HepG2 (cell line): ENCODE data around the gene GLYATL3. TPM values are rescaled to one million over a fixed set of nuclear protein-coding genes. Genes with fewer than 3 reads are reported as not detected.

Experiments used
- BRCA1 ChIP-seq: sonication (generic); formaldehyde crosslinking; IDR thresholded peaks from 2 replicates; pipeline ENCODE4 v1.4.0; 2020; ENCODE audit warnings: missing genetic modification reagents
- CHCHD3 ChIP-seq: sonication (generic); formaldehyde crosslinking; IDR thresholded peaks from 2 replicates; pipeline ENCODE4 v1.8.0; 2022; ENCODE audit warnings: mild to moderate bottlenecking, missing genetic modification reagents, moderate library complexity
- EEA1 ChIP-seq: sonication (generic); formaldehyde crosslinking; IDR thresholded peaks from 2 replicates; pipeline ENCODE4 v1.5.1; 2020; ENCODE audit warnings: mild to moderate bottlenecking, missing genetic modification reagents, borderline replicate concordance
- EZH2 ChIP-seq: conservative IDR thresholded peaks from 2 replicates; pipeline ENCODE4 v1.6.1; 2012; ENCODE audit warnings: mild to moderate bottlenecking, low read depth, low read length, moderate library complexity
- ONECUT2 ChIP-seq: sonication (generic); formaldehyde crosslinking; IDR thresholded peaks from 2 replicates; pipeline ENCODE4 v1.4.0; 2020; ENCODE audit warnings: missing genetic modification reagents
- RARA ChIP-seq: IDR thresholded peaks from 2 replicates; pipeline ENCODE4 v1.6.1; 2016; ENCODE audit warnings: missing genetic modification reagents, missing compliant biosample characterization
- REL ChIP-seq: sonication (generic); formaldehyde crosslinking; conservative IDR thresholded peaks from 2 replicates; pipeline ENCODE4 v1.8.0; 2022; ENCODE audit warnings: mild to moderate bottlenecking, missing genetic modification reagents, moderate library complexity
- SIX1 ChIP-seq: sonication (generic); formaldehyde crosslinking; IDR thresholded peaks from 2 replicates; pipeline ENCODE4 v1.4.0; 2020; ENCODE audit warnings: missing genetic modification reagents, borderline replicate concordance
- ZBTB7A ChIP-seq: sonication (generic); formaldehyde crosslinking; IDR thresholded peaks from 2 replicates; pipeline ENCODE4 v1.8.0; 2022; ENCODE audit warnings: mild to moderate bottlenecking, missing genetic modification reagents
- ZMAT3 ChIP-seq: sonication (generic); formaldehyde crosslinking; conservative IDR thresholded peaks from 2 replicates; pipeline ENCODE4 v1.7.0; 2021; ENCODE audit warnings: missing genetic modification reagents
- ZNF333 ChIP-seq: sonication (generic); formaldehyde crosslinking; IDR thresholded peaks from 2 replicates; pipeline ENCODE4 v1.4.0; 2020; ENCODE audit warnings: mild to moderate bottlenecking, missing genetic modification reagents, borderline replicate concordance
- ZNF430 ChIP-seq: sonication (generic); formaldehyde crosslinking; IDR thresholded peaks from 2 replicates; pipeline ENCODE4 v1.9.0; 2021; ENCODE audit warnings: mild to moderate bottlenecking, missing genetic modification reagents
- ZNF557 ChIP-seq: sonication (generic); formaldehyde crosslinking; IDR thresholded peaks from 2 replicates; pipeline ENCODE4 v1.4.0; 2020; ENCODE audit warnings: missing genetic modification reagents
- ZNF7 ChIP-seq: IDR thresholded peaks from 2 replicates; pipeline ENCODE4 v1.6.1; 2016; ENCODE audit warnings: missing biosample characterization, missing genetic modification reagents
- polyA plus RNA-seq, 8 experiments: library from polyadenylated mRNA; depleted of rRNA in 3 of 8; stranded (reverse) in 7 of 8; unstranded in 1 of 8; fragments of >200 nt; fragmentation: Illumina TruSeq in 4 of 8; extraction: Trizol in 4 of 8; gene quantifications; 2 replicates each; pipeline versions ENCODE4 v1.2.1 to v1.2.3, GENCODE V29; 2011 to 2016; ENCODE audit warnings: low read depth in 4 of 8, missing spikeins in 1 of 8, mixed read lengths in 1 of 8; ENCODE audit not compliant: insufficient read depth in 1 of 8
- total RNA-seq, 5 experiments: library from RNA; depleted of rRNA; stranded (reverse); fragments of >200 nt; fragmentation: Illumina TruSeq; extraction: Trizol; gene quantifications; 2 replicates each; pipeline ENCODE4 v1.2.3, GENCODE V29; 2016; ENCODE audit warnings: low read depth in 1 of 5
- TF ChIP-seq, protein P1 (sequence below), 2 experiments: sonication (generic) in 1 of 2; formaldehyde crosslinking in 1 of 2; IDR thresholded peaks; 2 replicates each; pipeline versions ENCODE4 v1.5.1 to v1.6.1; 2011 to 2020; ENCODE audit warnings: borderline replicate concordance in 1 of 2, low read depth in 1 of 2, low read length in 1 of 2, mild to moderate bottlenecking in 1 of 2, missing genetic modification reagents in 1 of 2, moderate library complexity in 1 of 2
- TF ChIP-seq, protein P2 (sequence below): IDR thresholded peaks from 2 replicates; pipeline ENCODE4 v1.6.1; 2018; ENCODE audit warnings: missing genetic modification reagents
- TF ChIP-seq, protein P3 (sequence below): sonication (generic); formaldehyde crosslinking; IDR thresholded peaks from 2 replicates; pipeline ENCODE4 v1.4.0; 2020; ENCODE audit warnings: low read depth, mild to moderate bottlenecking, missing genetic modification reagents
- TF ChIP-seq, protein P4 (sequence below): sonication (generic); formaldehyde crosslinking; IDR thresholded peaks from 2 replicates; pipeline ENCODE4 v1.4.0; 2020; ENCODE audit warnings: missing genetic modification reagents, mild to moderate bottlenecking, borderline replicate concordance
- TF ChIP-seq, protein P5 (sequence below): sonication (generic); formaldehyde crosslinking; IDR thresholded peaks from 2 replicates; pipeline ENCODE4 v1.8.1; 2023; ENCODE audit warnings: missing genetic modification reagents, inconsistent platforms, borderline replicate concordance

GLYATL3 gene
- total and polyA plus RNA-seq, 2 of the 13 experiments (the other 11 are each of a cell fraction or from before 2014, with no cell fraction given), result 0.05 TPM; not detected in 1

DNA sequence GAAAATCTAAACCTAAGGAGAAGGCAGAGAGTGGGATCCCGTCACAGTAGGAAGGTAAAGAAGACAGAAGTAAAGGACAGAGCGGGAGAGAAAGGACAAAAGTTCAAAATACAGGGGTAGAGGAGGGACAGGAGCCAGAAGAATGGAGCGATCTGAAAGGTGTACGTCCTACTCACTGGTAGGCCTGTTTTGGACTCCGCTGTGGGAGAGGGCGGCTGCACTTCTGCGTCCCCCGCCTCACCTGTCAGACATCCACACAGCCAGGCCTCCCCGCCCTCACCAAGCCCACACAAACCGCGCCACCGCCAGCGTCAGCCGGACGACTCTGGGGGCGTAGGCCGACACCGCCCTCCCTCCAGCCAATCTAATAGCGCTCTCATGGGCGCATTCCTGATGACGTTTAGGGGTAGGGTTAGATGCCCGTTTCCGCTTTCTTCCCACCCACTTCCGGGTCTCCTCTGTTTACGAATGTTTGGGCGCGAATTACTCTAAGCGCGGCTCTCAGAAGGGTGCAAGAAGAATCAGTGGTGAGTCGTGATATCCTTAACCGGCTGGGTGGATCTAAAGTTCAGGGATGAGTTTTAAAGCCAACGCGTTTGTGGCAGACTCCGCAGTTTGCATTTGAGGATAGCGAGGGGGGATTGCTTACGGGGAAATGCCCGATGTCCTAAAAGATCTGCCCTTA, 36.7 kb upstream of the GLYATL3 start, which contains the start of the genes CENPQ and MMUT (continued):
- TF ChIP-seq EEA1 (0 out of 2 replicates have a peak, but pooled peaks have one; percentile 67), ZNF430 (CRISPR knock-in tag) (peak; percentile 85), SIX1 (CRISPR knock-in tag) (peak; percentile 47; the same call in 1 of the 2 replicates), ONECUT2 (CRISPR knock-in tag) (no peak), REL (CRISPR knock-in tag) (no peak), BRCA1 (CRISPR knock-in tag) (peak; percentile 87; the same call in 1 of the 2 replicates), RARA (CRISPR knock-in tag) (0 out of 2 replicates have a peak, but pooled peaks have one; percentile 7), ZNF333 (CRISPR knock-in tag) (0 out of 2 replicates have a peak, but pooled peaks have one; percentile 61), ZNF7 (CRISPR knock-in tag) (no peak; the same call in 1 of the 2 replicates), ZBTB7A (no peak), EZH2 (no peak), ZMAT3 (peak; percentile 52; the same call in 1 of the 2 replicates), CHCHD3 (CRISPR knock-in tag) (no peak), ZNF557 (CRISPR knock-in tag) (0 out of 2 replicates have a peak, but pooled peaks have one; percentile 31)
- TF ChIP-seq, protein P1, sequence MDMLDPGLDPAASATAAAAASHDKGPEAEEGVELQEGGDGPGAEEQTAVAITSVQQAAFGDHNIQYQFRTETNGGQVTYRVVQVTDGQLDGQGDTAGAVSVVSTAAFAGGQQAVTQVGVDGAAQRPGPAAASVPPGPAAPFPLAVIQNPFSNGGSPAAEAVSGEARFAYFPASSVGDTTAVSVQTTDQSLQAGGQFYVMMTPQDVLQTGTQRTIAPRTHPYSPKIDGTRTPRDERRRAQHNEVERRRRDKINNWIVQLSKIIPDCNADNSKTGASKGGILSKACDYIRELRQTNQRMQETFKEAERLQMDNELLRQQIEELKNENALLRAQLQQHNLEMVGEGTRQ (IDR thresholded peaks at IDR 0.05; ENCODE audit: low read depth, low read length), result no peak
- TF ChIP-seq, protein P1 (CRISPR knock-in tag; IDR thresholded peaks at IDR 0.05; ENCODE audit: borderline replicate concordance), result no peak
- TF ChIP-seq, protein P2, sequence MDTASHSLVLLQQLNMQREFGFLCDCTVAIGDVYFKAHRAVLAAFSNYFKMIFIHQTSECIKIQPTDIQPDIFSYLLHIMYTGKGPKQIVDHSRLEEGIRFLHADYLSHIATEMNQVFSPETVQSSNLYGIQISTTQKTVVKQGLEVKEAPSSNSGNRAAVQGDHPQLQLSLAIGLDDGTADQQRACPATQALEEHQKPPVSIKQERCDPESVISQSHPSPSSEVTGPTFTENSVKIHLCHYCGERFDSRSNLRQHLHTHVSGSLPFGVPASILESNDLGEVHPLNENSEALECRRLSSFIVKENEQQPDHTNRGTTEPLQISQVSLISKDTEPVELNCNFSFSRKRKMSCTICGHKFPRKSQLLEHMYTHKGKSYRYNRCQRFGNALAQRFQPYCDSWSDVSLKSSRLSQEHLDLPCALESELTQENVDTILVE (CRISPR knock-in tag), result peak; percentile 79; the same call in 1 of the 2 replicates
- TF ChIP-seq, protein P3, sequence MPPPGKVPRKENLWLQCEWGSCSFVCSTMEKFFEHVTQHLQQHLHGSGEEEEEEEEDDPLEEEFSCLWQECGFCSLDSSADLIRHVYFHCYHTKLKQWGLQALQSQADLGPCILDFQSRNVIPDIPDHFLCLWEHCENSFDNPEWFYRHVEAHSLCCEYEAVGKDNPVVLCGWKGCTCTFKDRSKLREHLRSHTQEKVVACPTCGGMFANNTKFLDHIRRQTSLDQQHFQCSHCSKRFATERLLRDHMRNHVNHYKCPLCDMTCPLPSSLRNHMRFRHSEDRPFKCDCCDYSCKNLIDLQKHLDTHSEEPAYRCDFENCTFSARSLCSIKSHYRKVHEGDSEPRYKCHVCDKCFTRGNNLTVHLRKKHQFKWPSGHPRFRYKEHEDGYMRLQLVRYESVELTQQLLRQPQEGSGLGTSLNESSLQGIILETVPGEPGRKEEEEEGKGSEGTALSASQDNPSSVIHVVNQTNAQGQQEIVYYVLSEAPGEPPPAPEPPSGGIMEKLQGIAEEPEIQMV (CRISPR knock-in tag), result peak; percentile 77; the same call in 1 of the 2 replicates
- TF ChIP-seq, protein P4, sequence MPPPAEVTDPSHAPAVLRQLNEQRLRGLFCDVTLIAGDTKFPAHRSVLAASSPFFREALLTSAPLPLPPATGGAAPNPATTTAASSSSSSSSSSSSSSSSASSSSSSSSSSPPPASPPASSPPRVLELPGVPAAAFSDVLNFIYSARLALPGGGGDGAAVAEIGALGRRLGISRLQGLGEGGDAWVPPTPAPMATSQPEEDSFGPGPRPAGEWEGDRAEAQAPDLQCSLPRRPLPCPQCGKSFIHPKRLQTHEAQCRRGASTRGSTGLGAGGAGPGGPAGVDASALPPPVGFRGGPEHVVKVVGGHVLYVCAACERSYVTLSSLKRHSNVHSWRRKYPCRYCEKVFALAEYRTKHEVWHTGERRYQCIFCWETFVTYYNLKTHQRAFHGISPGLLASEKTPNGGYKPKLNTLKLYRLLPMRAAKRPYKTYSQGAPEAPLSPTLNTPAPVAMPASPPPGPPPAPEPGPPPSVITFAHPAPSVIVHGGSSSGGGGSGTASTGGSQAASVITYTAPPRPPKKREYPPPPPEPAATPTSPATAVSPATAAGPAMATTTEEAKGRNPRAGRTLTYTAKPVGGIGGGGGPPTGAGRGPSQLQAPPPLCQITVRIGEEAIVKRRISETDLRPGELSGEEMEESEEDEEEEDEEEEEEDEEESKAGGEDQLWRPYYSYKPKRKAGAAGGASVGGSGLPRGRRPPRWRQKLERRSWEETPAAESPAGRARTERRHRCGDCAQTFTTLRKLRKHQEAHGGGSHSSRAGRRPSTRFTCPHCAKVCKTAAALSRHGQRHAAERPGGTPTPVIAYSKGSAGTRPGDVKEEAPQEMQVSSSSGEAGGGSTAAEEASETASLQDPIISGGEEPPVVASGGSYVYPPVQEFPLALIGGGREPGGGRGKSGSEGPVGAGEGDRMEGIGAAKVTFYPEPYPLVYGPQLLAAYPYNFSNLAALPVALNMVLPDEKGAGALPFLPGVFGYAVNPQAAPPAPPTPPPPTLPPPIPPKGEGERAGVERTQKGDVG (CRISPR knock-in tag), result peak; percentile 78; the same call in 1 of the 2 replicates
- TF ChIP-seq, protein P5, sequence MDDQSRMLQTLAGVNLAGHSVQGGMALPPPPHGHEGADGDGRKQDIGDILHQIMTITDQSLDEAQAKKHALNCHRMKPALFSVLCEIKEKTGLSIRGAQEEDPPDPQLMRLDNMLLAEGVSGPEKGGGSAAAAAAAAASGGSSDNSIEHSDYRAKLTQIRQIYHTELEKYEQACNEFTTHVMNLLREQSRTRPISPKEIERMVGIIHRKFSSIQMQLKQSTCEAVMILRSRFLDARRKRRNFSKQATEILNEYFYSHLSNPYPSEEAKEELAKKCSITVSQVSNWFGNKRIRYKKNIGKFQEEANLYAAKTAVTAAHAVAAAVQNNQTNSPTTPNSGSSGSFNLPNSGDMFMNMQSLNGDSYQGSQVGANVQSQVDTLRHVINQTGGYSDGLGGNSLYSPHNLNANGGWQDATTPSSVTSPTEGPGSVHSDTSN (CRISPR knock-in tag), result no peak
